SK-N-SH (cell line): ENCODE data around the gene PBRM1. TPM values are rescaled to one million over a fixed set of nuclear protein-coding genes. Genes with fewer than 3 reads are reported as not detected.
A peak's percentile ranks its signal among the peaks of the same experiment; 100 is the strongest.

Experiments used
- CTCF ChIA-PET: fragments of 300-600, 350-600 bp; formaldehyde crosslinking; extraction: SDS; loops from one replicate; lab custom pipeline; 2021; lab: Yijun Ruan, JAX
- POLR2A ChIA-PET: fragments of 350-600 bp; sonication (Branson Sonifier 250); formaldehyde crosslinking; extraction: SDS; loops from one replicate; lab custom pipeline; 2020; ENCODE audit warnings: antibody characterized with exemption, inconsistent platforms; lab: Yijun Ruan, JAX
- DNase-seq: peaks from one replicate; pipeline ENCODE4 v3.0.0; 2012
- H2AFZ ChIP-seq: fragments of 200-600 bp; sonication (generic); 2 replicates; pipeline ENCODE4 v1.8.1; 2016; ENCODE audit warnings: antibody characterized with exemption, mild to moderate bottlenecking, low read depth
- H3F3A ChIP-seq: fragments of 200-600 bp; sonication (generic); replicated peaks from 2 replicates; pipeline ENCODE3; 2016; ENCODE audit warnings: antibody characterized with exemption, mild to moderate bottlenecking; ENCODE audit not compliant: insufficient read depth
- H3K27ac ChIP-seq, 2 experiments: fragments of 200-500 bp in 1 of 2; fragments of 200-600 bp in 1 of 2; sonication (Bioruptor generic) in 1 of 2; sonication (generic), shearing (Covaris generic) in 1 of 2; 2 replicates each; pipeline versions ENCODE4 v1.5.1 to v1.6.1; 2014 to 2016; ENCODE audit warnings: low read depth in 2 of 2, inconsistent platforms in 1 of 2, low read length in 1 of 2, mild to moderate bottlenecking in 1 of 2, mixed read lengths in 1 of 2
- H3K27me3 ChIP-seq: fragments of 200-600 bp; sonication (generic), shearing (Covaris generic); 2 replicates; pipeline ENCODE4 v1.6.1; 2016; ENCODE audit warnings: mixed run types; ENCODE audit not compliant: insufficient read depth
- H3K36me3 ChIP-seq, 2 experiments: fragments of 200-500 bp in 1 of 2; fragments of 200-600 bp in 1 of 2; sonication (Bioruptor generic) in 1 of 2; sonication (generic) in 1 of 2; replicated peaks in 1 of 2; 2 replicates each; pipeline versions ENCODE3 to v1.5.1; 2014 to 2016; ENCODE audit warnings: low read length in 1 of 2, mild to moderate bottlenecking in 1 of 2; ENCODE audit not compliant: insufficient read depth in 2 of 2, control insufficient read depth in 1 of 2
- H3K4me1 ChIP-seq, 2 experiments: fragments of 200-500 bp in 1 of 2; fragments of 200-600 bp in 1 of 2; sonication (Bioruptor generic) in 1 of 2; sonication (generic), shearing (Covaris generic) in 1 of 2; 2 replicates each; pipeline versions ENCODE4 v1.5.1 to v1.6.1; 2014 to 2016; ENCODE audit warnings: low read depth in 1 of 2, low read length in 1 of 2, mixed run types in 1 of 2; ENCODE audit not compliant: insufficient read depth in 2 of 2, control insufficient read depth in 1 of 2
- H3K4me2 ChIP-seq: fragments of 200-600 bp; sonication (generic), shearing (Covaris generic); 2 replicates; pipeline ENCODE4 v1.6.1; 2017; ENCODE audit warnings: mixed run types
- H3K4me3 ChIP-seq, 2 experiments: fragments of 200-500 bp in 1 of 2; fragments of 200-600 bp in 1 of 2; sonication (Bioruptor generic) in 1 of 2; sonication (generic), shearing (Covaris generic) in 1 of 2; 2 replicates each; pipeline versions ENCODE4 v1.5.1 to v1.8.1; 2014 to 2016; ENCODE audit warnings: low read depth in 2 of 2, inconsistent platforms in 1 of 2, low read length in 1 of 2, mild to moderate bottlenecking in 1 of 2, mixed read lengths in 1 of 2, moderate library complexity in 1 of 2
- H3K79me2 ChIP-seq: fragments of 200-600 bp; sonication (generic); 2 replicates; pipeline ENCODE4 v1.8.1; 2017; ENCODE audit warnings: mild to moderate bottlenecking; ENCODE audit not compliant: insufficient read depth
- H3K9ac ChIP-seq: fragments of 200-600 bp; sonication (generic); 2 replicates; pipeline ENCODE4 v1.6.1; 2017; ENCODE audit warnings: mixed run types
- H3K9me2 ChIP-seq: fragments of 200-600 bp; sonication (generic); 2 replicates; pipeline ENCODE4 v1.6.1; 2017; ENCODE audit warnings: mixed run types
- H3K9me3 ChIP-seq: fragments of 200-600 bp; sonication (generic); 2 replicates; pipeline ENCODE4 v1.6.1; 2017; ENCODE audit warnings: mixed run types, mild to moderate bottlenecking, moderate library complexity
- H4K20me1 ChIP-seq: fragments of 200-600 bp; sonication (generic); 2 replicates; pipeline ENCODE4 v1.6.1; 2017; ENCODE audit warnings: mild to moderate bottlenecking, mixed run types; ENCODE audit not compliant: insufficient read depth
- CHD2 ChIP-seq: fragments of 150-350 bp; IDR thresholded peaks from 2 replicates; pipeline ENCODE4 v1.6.1; 2018; ENCODE audit warnings: low read length; ENCODE audit not compliant: partially characterized antibody
- ELF1 ChIP-seq: IDR thresholded peaks from 2 replicates; pipeline ENCODE4 v1.4.0; 2012
- EZH2phosphoT487 ChIP-seq: fragments of 200-600 bp; sonication (generic); IDR thresholded peaks from 2 replicates; pipeline ENCODE4 v1.6.1; 2017; ENCODE audit warnings: low read depth, mixed run types, mild to moderate bottlenecking, antibody characterized with exemption, moderate library complexity, borderline replicate concordance
- FOSL2 ChIP-seq: IDR thresholded peaks from 2 replicates; pipeline ENCODE4 v1.4.0; 2012; ENCODE audit warnings: low read depth, mild to moderate bottlenecking, moderate library complexity, borderline replicate concordance
- FOXM1 ChIP-seq: IDR thresholded peaks from 2 replicates; pipeline ENCODE4 v1.4.0; 2012; ENCODE audit warnings: low read depth, mild to moderate bottlenecking
- GABPA ChIP-seq: IDR thresholded peaks from 2 replicates; pipeline ENCODE4 v1.4.0; 2012; ENCODE audit warnings: low read depth, mild to moderate bottlenecking
- JUND ChIP-seq: IDR thresholded peaks from 2 replicates; pipeline ENCODE4 v1.4.0; 2012
- NFIC ChIP-seq: IDR thresholded peaks from 2 replicates; pipeline ENCODE4 v1.4.0; 2012; ENCODE audit warnings: borderline replicate concordance
- PBX3 ChIP-seq: IDR thresholded peaks from 2 replicates; pipeline ENCODE4; 2012
- POLR2AphosphoS5 ChIP-seq: IDR thresholded peaks from 2 replicates; pipeline ENCODE4 v1.6.1; 2012; ENCODE audit warnings: low read depth, low read length
- RFX5 ChIP-seq: IDR thresholded peaks from 2 replicates; pipeline ENCODE4 v1.6.1; 2012; ENCODE audit warnings: mild to moderate bottlenecking, improper control_type of control experiment, low read length
- TAF1 ChIP-seq: IDR thresholded peaks from 2 replicates; pipeline ENCODE4 v1.6.1; 2012; ENCODE audit warnings: low read depth, mild to moderate bottlenecking, low read length, moderate library complexity, borderline replicate concordance
- TCF12 ChIP-seq: IDR thresholded peaks from 2 replicates; pipeline ENCODE4 v1.4.0; 2012
- TEAD4 ChIP-seq: IDR thresholded peaks from 2 replicates; pipeline ENCODE4 v1.4.0; 2012; ENCODE audit warnings: mild to moderate bottlenecking, borderline replicate concordance; ENCODE audit not compliant: insufficient read depth
- YY1 ChIP-seq: IDR thresholded peaks from 2 replicates; pipeline ENCODE4 v1.4.0; 2012; ENCODE audit warnings: low read depth, mild to moderate bottlenecking
- WGBS: methylation state at CpG from one replicate; pipeline ENCODE4 v1.1.6; 2017; ENCODE audit warnings: low lambda C conversion rate; 5-methylcytosine and 5-hydroxymethylcytosine counted together
- polyA plus RNA-seq, 3 experiments: library from polyadenylated mRNA; depleted of rRNA; stranded (reverse); fragments of >200 nt; gene quantifications; 2 replicates each; pipeline ENCODE4 v1.2.3, GENCODE V29; 2012
- TF ChIP-seq, protein P1 (sequence below): fragments of 150-350 bp; IDR thresholded peaks from 2 replicates; pipeline ENCODE4 v1.6.1; 2016; ENCODE audit warnings: mild to moderate bottlenecking, low read depth, low read length
- TF ChIP-seq, protein P2 (sequence below): IDR thresholded peaks from 2 replicates; pipeline ENCODE4 v1.4.0; 2012; ENCODE audit warnings: low read depth
- TF ChIP-seq, protein P3 (sequence below): fragments of 200-600 bp; sonication (generic); IDR thresholded peaks from 2 replicates; pipeline ENCODE4 v1.6.1; 2017; ENCODE audit warnings: antibody characterized with exemption, mild to moderate bottlenecking, moderate library complexity
- TF ChIP-seq, protein P4 (sequence below): IDR thresholded peaks from 2 replicates; pipeline ENCODE4 v1.4.0; 2012; ENCODE audit warnings: low read depth, borderline replicate concordance

The PBRM1 gene
- polyA plus RNA-seq, 1 of the 3 experiments (the other 2 are of a cell fraction), result 14.3 TPM

DNA sequence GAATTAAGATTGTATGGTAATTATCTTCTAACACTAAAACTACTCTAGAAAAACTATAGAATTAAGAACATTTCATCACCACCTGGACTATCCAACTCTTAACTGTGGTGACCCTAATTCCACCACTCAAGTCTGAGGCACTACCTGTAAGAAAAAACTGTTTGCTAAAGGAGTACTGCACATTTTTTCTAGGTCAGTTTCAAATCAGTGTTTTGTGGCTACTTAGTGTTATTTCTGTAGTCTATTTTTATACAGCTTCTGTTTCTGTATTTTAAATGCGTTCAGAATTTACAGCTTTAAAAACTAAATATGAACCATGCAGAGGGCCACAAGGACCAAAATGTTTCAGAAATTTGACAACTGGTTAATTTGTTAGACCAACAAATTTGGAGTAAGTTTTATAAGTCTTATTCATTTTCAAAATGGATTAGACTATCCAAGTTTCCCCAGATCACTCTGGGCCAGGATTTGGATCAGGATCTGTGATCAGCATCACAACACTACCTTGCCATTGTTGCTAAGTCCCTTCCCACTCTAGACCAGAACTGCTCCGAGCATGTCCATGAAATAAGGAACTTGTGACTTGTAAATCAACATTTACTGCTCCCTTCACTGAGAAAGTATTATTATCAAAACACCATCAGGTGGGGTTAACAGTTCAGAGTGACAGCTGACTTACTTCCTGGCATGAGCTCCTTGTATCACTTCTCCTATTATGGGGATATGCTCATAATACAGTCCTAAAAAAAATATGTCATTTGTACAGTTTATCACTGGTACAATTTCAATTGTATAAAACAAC, 11.3 kb upstream of the PBRM1 start:
- Histone ChIP-seq H3K4me1 (peaks cover 0 to 5% of the 10 kb centered on the region in 2 experiments; a peak in 1 of 4 replicates), H3K27me3 (no peaks in the 10 kb centered on the region), H3F3A (peaks cover 57% of the 10 kb centered on the region), H3K4me3 (no peak overlapping the region), H2AFZ (no peak overlapping the region), H3K36me3 (peaks cover 60 to 70% of the 10 kb centered on the region in 2 experiments), H3K4me2 (no peak overlapping the region), H3K9me3 (no peaks in the 10 kb centered on the region), H3K9ac (no peak overlapping the region), H4K20me1 (no peaks in the 10 kb centered on the region; the same call in 1 of the 2 replicates), H3K27ac (peak overlapping the region in 1 of 2 experiments; percentile 16; a peak in 2 of 4 replicates), H3K79me2 (peaks cover 40% of the 10 kb centered on the region), H3K9me2 (no peaks in the 10 kb centered on the region)
- 84% methylated on average over 2 of the region's 2 CpGs for WGBS
- ChIA-PET POLR2A (interaction anchor here (1.5 kb wide), 1 partner anchor 8 kb away, joined by 5 read pairs; no protein-coding TSS in a partner anchor), CTCF (interaction anchor here (1.6 kb wide), 1 partner anchor 10 kb away, joined by 5 read pairs; no protein-coding TSS in a partner anchor)
- TF ChIP-seq FOXM1 (no peak), CHD2 (no peak), JUND (no peak), ELF1 (no peak), TCF12 (no peak), EZH2phosphoT487 (no peak), TAF1 (no peak), YY1 (no peak), POLR2AphosphoS5 (no peak; the same call in 1 of the 2 replicates), RFX5 (no peak), GABPA (no peak), TEAD4 (no peak), FOSL2 (no peak), PBX3 (no peak), NFIC (no peak)
- TF ChIP-seq, protein P1, sequence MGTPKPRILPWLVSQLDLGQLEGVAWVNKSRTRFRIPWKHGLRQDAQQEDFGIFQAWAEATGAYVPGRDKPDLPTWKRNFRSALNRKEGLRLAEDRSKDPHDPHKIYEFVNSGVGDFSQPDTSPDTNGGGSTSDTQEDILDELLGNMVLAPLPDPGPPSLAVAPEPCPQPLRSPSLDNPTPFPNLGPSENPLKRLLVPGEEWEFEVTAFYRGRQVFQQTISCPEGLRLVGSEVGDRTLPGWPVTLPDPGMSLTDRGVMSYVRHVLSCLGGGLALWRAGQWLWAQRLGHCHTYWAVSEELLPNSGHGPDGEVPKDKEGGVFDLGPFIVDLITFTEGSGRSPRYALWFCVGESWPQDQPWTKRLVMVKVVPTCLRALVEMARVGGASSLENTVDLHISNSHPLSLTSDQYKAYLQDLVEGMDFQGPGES, result no peak
- TF ChIP-seq, protein P2, sequence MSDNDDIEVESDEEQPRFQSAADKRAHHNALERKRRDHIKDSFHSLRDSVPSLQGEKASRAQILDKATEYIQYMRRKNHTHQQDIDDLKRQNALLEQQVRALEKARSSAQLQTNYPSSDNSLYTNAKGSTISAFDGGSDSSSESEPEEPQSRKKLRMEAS, result no peak
- TF ChIP-seq, protein P3, sequence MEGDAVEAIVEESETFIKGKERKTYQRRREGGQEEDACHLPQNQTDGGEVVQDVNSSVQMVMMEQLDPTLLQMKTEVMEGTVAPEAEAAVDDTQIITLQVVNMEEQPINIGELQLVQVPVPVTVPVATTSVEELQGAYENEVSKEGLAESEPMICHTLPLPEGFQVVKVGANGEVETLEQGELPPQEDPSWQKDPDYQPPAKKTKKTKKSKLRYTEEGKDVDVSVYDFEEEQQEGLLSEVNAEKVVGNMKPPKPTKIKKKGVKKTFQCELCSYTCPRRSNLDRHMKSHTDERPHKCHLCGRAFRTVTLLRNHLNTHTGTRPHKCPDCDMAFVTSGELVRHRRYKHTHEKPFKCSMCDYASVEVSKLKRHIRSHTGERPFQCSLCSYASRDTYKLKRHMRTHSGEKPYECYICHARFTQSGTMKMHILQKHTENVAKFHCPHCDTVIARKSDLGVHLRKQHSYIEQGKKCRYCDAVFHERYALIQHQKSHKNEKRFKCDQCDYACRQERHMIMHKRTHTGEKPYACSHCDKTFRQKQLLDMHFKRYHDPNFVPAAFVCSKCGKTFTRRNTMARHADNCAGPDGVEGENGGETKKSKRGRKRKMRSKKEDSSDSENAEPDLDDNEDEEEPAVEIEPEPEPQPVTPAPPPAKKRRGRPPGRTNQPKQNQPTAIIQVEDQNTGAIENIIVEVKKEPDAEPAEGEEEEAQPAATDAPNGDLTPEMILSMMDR, result no peak
- TF ChIP-seq, protein P4, sequence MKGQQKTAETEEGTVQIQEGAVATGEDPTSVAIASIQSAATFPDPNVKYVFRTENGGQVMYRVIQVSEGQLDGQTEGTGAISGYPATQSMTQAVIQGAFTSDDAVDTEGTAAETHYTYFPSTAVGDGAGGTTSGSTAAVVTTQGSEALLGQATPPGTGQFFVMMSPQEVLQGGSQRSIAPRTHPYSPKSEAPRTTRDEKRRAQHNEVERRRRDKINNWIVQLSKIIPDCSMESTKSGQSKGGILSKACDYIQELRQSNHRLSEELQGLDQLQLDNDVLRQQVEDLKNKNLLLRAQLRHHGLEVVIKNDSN, result no peak
- DNase-seq, result no peak
